COLO668 (cell line): Measurements from ENCODE around the gene RBM24.

Experiments used
- DNase-seq: peaks from one replicate; lab custom pipeline; 2025; ENCODE audit not compliant: unreplicated experiment; lab: John Stamatoyannopoulos, UW

RBM24 gene

GRCh38 chr6:17341117-17341805, 60.1 kb downstream of the RBM24 start:
- DNase-seq, result no peak

GRCh38 chr6:17341891-17342290, 60.7 kb downstream of the RBM24 start:
- no peak for DNase-seq

GRCh38 chr6:17343215-17343614, 62.1 kb downstream of the RBM24 start:
- DNase-seq, result no peak
